Trophoblast cell (in vitro differentiated cells and primary cell): ENCODE measurements around the gene UGT1A10.

ENCODE experiments used
- DNase-seq, 2 donors: peaks; one replicate each; pipeline ENCODE4 v3.0.0-alpha.2; 2016
- H2AFZ ChIP-seq: 2 replicates; pipeline ENCODE4 v1.6.1; 2013; ENCODE audit warnings: low read length, moderate library complexity, mild to moderate bottlenecking; ENCODE audit not compliant: insufficient read depth, poor library complexity
- H2AK5ac ChIP-seq: 2 replicates; pipeline ENCODE4 v1.6.1; 2013; ENCODE audit warnings: mild to moderate bottlenecking, low read length
- H2BK120ac ChIP-seq: 2 replicates; pipeline ENCODE4 v1.6.1; 2013; ENCODE audit warnings: low read length, mild to moderate bottlenecking, moderate library complexity; ENCODE audit not compliant: insufficient read depth, poor library complexity
- H2BK12ac ChIP-seq: 2 replicates; pipeline ENCODE4 v1.6.1; 2013; ENCODE audit warnings: mild to moderate bottlenecking, low read length, moderate library complexity
- H2BK5ac ChIP-seq: 2 replicates; pipeline ENCODE4 v1.6.1; 2013; ENCODE audit warnings: low read length, low read depth, moderate library complexity, mild to moderate bottlenecking; ENCODE audit not compliant: poor library complexity
- H3K14ac ChIP-seq: 2 replicates; pipeline ENCODE4 v1.6.1; 2013; ENCODE audit warnings: mild to moderate bottlenecking, low read length
- H3K18ac ChIP-seq: 2 replicates; pipeline ENCODE4 v1.6.1; 2013; ENCODE audit warnings: mild to moderate bottlenecking, low read length
- H3K23ac ChIP-seq: 2 replicates; pipeline ENCODE4 v1.6.1; 2013; ENCODE audit warnings: low read length
- H3K27ac ChIP-seq: 2 replicates; pipeline ENCODE4 v1.5.1; 2013; ENCODE audit warnings: low read depth, mild to moderate bottlenecking, inconsistent platforms, low read length, moderate library complexity
- H3K27me3 ChIP-seq: 2 replicates; pipeline ENCODE4 v1.6.1; 2013; ENCODE audit warnings: inconsistent platforms, mild to moderate bottlenecking, low read length, moderate library complexity; ENCODE audit not compliant: insufficient read depth
- H3K36me3 ChIP-seq, 2 experiments: 1 replicate in 1 of 2; 2 replicates in 1 of 2; pipeline ENCODE4 v1.6.1; 2013; ENCODE audit warnings: low read length in 2 of 2, mild to moderate bottlenecking in 2 of 2, moderate library complexity in 1 of 2; ENCODE audit not compliant: insufficient read depth in 2 of 2, control insufficient read depth in 1 of 2
- H3K4ac ChIP-seq: 2 replicates; pipeline ENCODE4 v1.6.1; 2013; ENCODE audit warnings: low read depth, mild to moderate bottlenecking, low read length, moderate library complexity
- H3K4me1 ChIP-seq, 2 experiments: 1 replicate in 1 of 2; 2 replicates in 1 of 2; pipeline ENCODE4 v1.6.1; 2013; ENCODE audit warnings: low read length in 2 of 2, mild to moderate bottlenecking in 2 of 2, moderate library complexity in 1 of 2; ENCODE audit not compliant: insufficient read depth in 2 of 2, control insufficient read depth in 1 of 2
- H3K4me2 ChIP-seq: 2 replicates; pipeline ENCODE4 v1.6.1; 2013; ENCODE audit warnings: inconsistent platforms, mild to moderate bottlenecking, low read length, moderate library complexity
- H3K4me3 ChIP-seq: 2 replicates; pipeline ENCODE4 v1.5.1; 2013; ENCODE audit warnings: mild to moderate bottlenecking, low read depth, low read length, inconsistent platforms
- H3K79me1 ChIP-seq: one replicate; pipeline ENCODE4 v1.6.1; 2013; ENCODE audit warnings: low read length
- H3K79me2 ChIP-seq: 2 replicates; pipeline ENCODE4 v1.6.1; 2013; ENCODE audit warnings: low read length, mild to moderate bottlenecking; ENCODE audit not compliant: control insufficient read depth, insufficient read depth, poor library complexity
- H3K9ac ChIP-seq: 2 replicates; pipeline ENCODE4 v1.6.1; 2013; ENCODE audit warnings: mild to moderate bottlenecking, low read length
- H3K9me3 ChIP-seq: 2 replicates; pipeline ENCODE4 v1.6.1; 2013; ENCODE audit warnings: low read depth, mild to moderate bottlenecking, control low read depth, inconsistent platforms, low read length; ENCODE audit not compliant: insufficient read depth
- H4K12ac ChIP-seq: 2 replicates; pipeline ENCODE4 v1.6.1; 2013; ENCODE audit warnings: low read depth, mild to moderate bottlenecking, low read length, moderate library complexity
- H4K8ac ChIP-seq: 2 replicates; pipeline ENCODE4 v1.6.1; 2013; ENCODE audit warnings: low read depth, mild to moderate bottlenecking, low read length, moderate library complexity
- H4K91ac ChIP-seq: one replicate; pipeline ENCODE4 v1.6.1; 2013; ENCODE audit warnings: low read depth, mild to moderate bottlenecking, low read length, moderate library complexity
- WGBS: extraction: QIAGEN DNeasy Blood & Tissue Kit; methylation state at CpG from one replicate; pipeline ENCODE4 v1.1.7; 2013; ENCODE audit warnings: missing lambda C conversion rate; ENCODE audit not compliant: insufficient read length, insufficient coverage; ENCODE audit errors: extremely low coverage; 5-methylcytosine and 5-hydroxymethylcytosine counted together

UGT1A10 gene

GRCh38 chr2:233792720-233793119, 156.5 kb downstream of the UGT1A10 start:
- no peak overlapping the region for H3K14ac ChIP-seq
- no peak overlapping the region for H3K4ac ChIP-seq
- no peak overlapping the region for H3K23ac ChIP-seq
- H2AK5ac ChIP-seq: no peak overlapping the region
- H2BK12ac ChIP-seq: no peak overlapping the region
- DNase-seq: no peak
- H3K4me1 ChIP-seq: no peaks in the 10 kb centered on the region
- no peaks in the 10 kb centered on the region for H3K36me3 ChIP-seq
- no peak overlapping the region for H3K4me2 ChIP-seq
- no peaks in the 10 kb centered on the region for H3K79me2 ChIP-seq
- no peak overlapping the region for H4K91ac ChIP-seq
- no CpG with 5 or more reads among the region's 7 CpGs for WGBS
- H3K4me3 ChIP-seq: no peak overlapping the region
- no peak overlapping the region for H2AFZ ChIP-seq
- H3K9me3 ChIP-seq: peaks cover 13% of the 10 kb centered on the region
- H3K27ac ChIP-seq: no peak overlapping the region
- H2BK5ac ChIP-seq: no peak overlapping the region
- no peak overlapping the region for H3K9ac ChIP-seq
- H2BK120ac ChIP-seq: no peak overlapping the region
- no peak overlapping the region for H4K12ac ChIP-seq
- H3K18ac ChIP-seq: no peak overlapping the region
- H3K79me1 ChIP-seq: no peaks in the 10 kb centered on the region
- H4K8ac ChIP-seq: no peak overlapping the region
- no peaks in the 10 kb centered on the region for H3K27me3 ChIP-seq

GRCh38 chr2:233793465-233794127, 157.3 kb downstream of the UGT1A10 start:
- Histone ChIP-seq H3K18ac (no peak overlapping the region), H4K91ac (no peak overlapping the region), H3K79me1 (no peaks in the 10 kb centered on the region), H3K36me3 (no peaks in the 10 kb centered on the region), H4K8ac (no peak overlapping the region), H2BK5ac (no peak overlapping the region), H2AFZ (no peak overlapping the region), H3K9ac (no peak overlapping the region), H3K4me1 (no peaks in the 10 kb centered on the region), H3K23ac (no peak overlapping the region), H4K12ac (no peak overlapping the region), H2AK5ac (no peak overlapping the region), H3K4me3 (no peak overlapping the region), H3K79me2 (no peaks in the 10 kb centered on the region), H2BK120ac (no peak overlapping the region), H3K4me2 (no peak overlapping the region), H3K9me3 (peaks cover 19% of the 10 kb centered on the region), H2BK12ac (no peak overlapping the region), H3K14ac (no peak overlapping the region), H3K27me3 (no peaks in the 10 kb centered on the region), H3K4ac (no peak overlapping the region), H3K27ac (no peak overlapping the region)
- no peak for DNase-seq
- WGBS: no CpG with 5 or more reads among the region's 18 CpGs

DNA sequence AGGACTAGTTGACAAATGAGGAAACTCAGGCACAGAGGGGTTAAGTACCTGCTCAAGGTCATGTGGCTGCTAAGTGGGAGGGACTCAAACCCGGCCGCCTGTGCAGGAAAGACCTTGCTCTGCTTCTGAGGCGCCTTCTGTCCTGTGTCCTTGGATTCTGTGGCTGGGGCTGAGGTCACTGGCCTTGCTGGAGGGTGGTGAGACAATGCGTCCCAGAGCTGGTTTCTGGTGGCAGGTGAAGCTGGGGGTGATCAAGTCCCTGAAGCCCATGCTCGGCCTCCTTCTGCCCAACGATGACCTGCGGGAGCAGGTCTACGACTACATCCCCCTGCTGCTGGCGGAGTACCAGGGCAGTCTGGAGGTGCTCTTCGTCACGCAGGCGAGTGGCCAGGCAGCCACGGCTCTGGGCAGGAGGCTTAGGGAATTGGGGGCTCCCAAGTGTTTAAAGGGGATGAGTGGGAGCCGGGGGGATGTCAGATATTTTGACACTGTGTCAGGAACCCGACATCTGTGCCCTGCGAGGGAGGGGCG, 157.9 kb downstream of the UGT1A10 start:
- Histone ChIP-seq H2AK5ac (no peak overlapping the region), H3K4me1 (no peaks in the 10 kb centered on the region), H2BK5ac (no peak overlapping the region), H3K27ac (no peak overlapping the region), H4K12ac (no peak overlapping the region), H4K8ac (no peak overlapping the region), H3K4ac (no peak overlapping the region), H3K23ac (no peak overlapping the region), H3K18ac (no peak overlapping the region), H2AFZ (no peak overlapping the region), H3K9me3 (peaks cover 16% of the 10 kb centered on the region), H3K4me3 (no peak overlapping the region), H3K4me2 (no peak overlapping the region), H4K91ac (no peak overlapping the region), H3K79me2 (no peaks in the 10 kb centered on the region), H3K9ac (no peak overlapping the region), H3K36me3 (no peaks in the 10 kb centered on the region), H3K27me3 (no peaks in the 10 kb centered on the region), H3K14ac (no peak overlapping the region), H2BK120ac (no peak overlapping the region), H2BK12ac (no peak overlapping the region), H3K79me1 (no peaks in the 10 kb centered on the region)
- WGBS: no CpG with 5 or more reads among the region's 17 CpGs
- DNase-seq: no peak

DNA sequence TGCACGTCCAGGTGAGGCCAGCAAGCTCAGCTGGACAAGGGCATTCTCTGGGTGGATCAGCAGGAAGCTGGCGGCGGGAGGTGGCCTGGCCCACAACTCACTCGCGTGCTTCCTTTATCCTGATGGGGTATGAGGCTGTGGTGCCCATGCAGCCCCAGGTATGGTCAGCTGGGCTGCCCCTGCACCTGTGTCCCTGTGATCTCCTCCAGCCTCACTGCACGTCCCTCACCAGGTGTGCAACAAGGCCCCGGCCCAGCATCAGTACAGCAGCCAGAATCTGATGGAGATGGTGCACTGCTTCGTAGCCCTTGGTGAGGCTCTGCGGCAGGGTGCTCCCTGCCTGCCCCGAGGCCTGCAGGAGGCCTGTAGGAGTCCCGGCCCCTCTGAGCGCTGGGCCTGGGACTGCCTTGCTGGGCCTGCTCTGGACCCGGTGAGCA, 159.5 kb downstream of the UGT1A10 start:
- Histone ChIP-seq H3K14ac (no peak overlapping the region), H3K36me3 (no peaks in the 10 kb centered on the region), H4K8ac (no peak overlapping the region), H3K18ac (no peak overlapping the region), H3K23ac (no peak overlapping the region), H3K9ac (no peak overlapping the region), H3K4ac (no peak overlapping the region), H3K79me2 (no peaks in the 10 kb centered on the region), H4K91ac (no peak overlapping the region), H2BK5ac (no peak overlapping the region), H3K4me3 (no peak overlapping the region), H2BK12ac (no peak overlapping the region), H2AFZ (no peak overlapping the region), H2BK120ac (no peak overlapping the region), H4K12ac (no peak overlapping the region), H3K4me2 (no peak overlapping the region), H3K9me3 (peaks cover 16% of the 10 kb centered on the region), H2AK5ac (no peak overlapping the region), H3K79me1 (no peaks in the 10 kb centered on the region), H3K4me1 (no peaks in the 10 kb centered on the region), H3K27ac (no peak overlapping the region), H3K27me3 (no peaks in the 10 kb centered on the region)
- DNase-seq: no peak
- WGBS: no CpG with 5 or more reads among the region's 13 CpGs
